Coronary artery (tissue), 2 donors: Measurements from ENCODE around the gene LPIN1.
"Not testable (repeated sequence)": the region's sequence is repeated elsewhere in the genome, so short reads cannot be mapped to it uniquely, and the experiment has no call there.

Source experiments
- DNase-seq: peaks from one replicate; pipeline ENCODE4 v3.0.0-alpha.2; 2017; ENCODE audit warnings: low spot score
- H3K27ac ChIP-seq, 2 donors: fragments of 200-600 bp; sonication (generic); one replicate each; pipeline ENCODE4 v1.5.1; 2016 to 2019
- H3K4me3 ChIP-seq: fragments of 200-600 bp; sonication (generic); 2 replicates; pipeline ENCODE4 v1.5.1; 2016; ENCODE audit warnings: mild to moderate bottlenecking, moderate library complexity
- TF ChIP-seq, protein P1 (sequence below): fragments of 200-600 bp; sonication (generic); IDR thresholded peaks from one replicate; pipeline ENCODE4 v1.5.1; 2019; ENCODE audit warnings: antibody characterized with exemption

Gene LPIN1

GRCh38 chr2:11833601-11834000 lies 87.2 kb downstream of the LPIN1 start:
- no peak overlapping the region for H3K4me3 ChIP-seq
- TF ChIP-seq, protein P1, sequence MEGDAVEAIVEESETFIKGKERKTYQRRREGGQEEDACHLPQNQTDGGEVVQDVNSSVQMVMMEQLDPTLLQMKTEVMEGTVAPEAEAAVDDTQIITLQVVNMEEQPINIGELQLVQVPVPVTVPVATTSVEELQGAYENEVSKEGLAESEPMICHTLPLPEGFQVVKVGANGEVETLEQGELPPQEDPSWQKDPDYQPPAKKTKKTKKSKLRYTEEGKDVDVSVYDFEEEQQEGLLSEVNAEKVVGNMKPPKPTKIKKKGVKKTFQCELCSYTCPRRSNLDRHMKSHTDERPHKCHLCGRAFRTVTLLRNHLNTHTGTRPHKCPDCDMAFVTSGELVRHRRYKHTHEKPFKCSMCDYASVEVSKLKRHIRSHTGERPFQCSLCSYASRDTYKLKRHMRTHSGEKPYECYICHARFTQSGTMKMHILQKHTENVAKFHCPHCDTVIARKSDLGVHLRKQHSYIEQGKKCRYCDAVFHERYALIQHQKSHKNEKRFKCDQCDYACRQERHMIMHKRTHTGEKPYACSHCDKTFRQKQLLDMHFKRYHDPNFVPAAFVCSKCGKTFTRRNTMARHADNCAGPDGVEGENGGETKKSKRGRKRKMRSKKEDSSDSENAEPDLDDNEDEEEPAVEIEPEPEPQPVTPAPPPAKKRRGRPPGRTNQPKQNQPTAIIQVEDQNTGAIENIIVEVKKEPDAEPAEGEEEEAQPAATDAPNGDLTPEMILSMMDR: no peak
- no peak for DNase-seq
- no peak overlapping the region for H3K27ac ChIP-seq

- Histone ChIP-seq H3K27ac (no peak overlapping the region), H3K4me3 (no peak overlapping the region)
- no peak for DNase-seq
- TF ChIP-seq, protein P1: no peak
Observed at GRCh38 chr2:11835403-11835802, 89.0 kb downstream of the LPIN1 start.

DNA sequence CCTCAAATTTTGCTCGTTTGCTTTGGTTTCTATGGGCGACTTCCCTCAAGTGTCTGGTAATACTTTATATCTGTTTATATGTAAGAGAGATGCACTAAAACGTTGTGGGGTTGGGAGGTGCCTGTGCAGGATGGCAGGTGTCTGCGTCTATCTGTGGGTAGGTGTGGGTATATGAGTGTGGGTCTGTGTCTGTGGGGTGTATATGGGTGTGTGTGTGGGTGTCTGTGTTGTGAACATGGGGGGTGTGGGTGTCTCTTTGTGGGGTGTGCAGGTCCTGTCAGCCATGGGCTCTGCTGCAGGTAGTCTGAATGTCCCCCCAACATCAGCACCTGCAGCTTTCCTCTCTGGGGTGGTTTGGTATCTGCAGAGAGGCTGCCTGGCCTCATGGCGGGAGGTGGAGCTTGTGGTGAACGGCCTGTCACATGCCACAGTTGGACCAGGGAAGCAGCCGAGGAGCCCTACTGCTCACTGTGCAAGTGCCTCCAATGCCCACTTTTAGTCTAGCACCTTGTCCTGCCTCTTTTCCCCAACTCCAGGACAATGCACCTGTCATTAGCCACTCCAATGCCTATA lies 90.3 kb downstream of the LPIN1 start:
- TF ChIP-seq, protein P1: no peak
- no peak overlapping the region for H3K27ac ChIP-seq
- no peak for DNase-seq
- H3K4me3 ChIP-seq: no peak overlapping the region

DNA sequence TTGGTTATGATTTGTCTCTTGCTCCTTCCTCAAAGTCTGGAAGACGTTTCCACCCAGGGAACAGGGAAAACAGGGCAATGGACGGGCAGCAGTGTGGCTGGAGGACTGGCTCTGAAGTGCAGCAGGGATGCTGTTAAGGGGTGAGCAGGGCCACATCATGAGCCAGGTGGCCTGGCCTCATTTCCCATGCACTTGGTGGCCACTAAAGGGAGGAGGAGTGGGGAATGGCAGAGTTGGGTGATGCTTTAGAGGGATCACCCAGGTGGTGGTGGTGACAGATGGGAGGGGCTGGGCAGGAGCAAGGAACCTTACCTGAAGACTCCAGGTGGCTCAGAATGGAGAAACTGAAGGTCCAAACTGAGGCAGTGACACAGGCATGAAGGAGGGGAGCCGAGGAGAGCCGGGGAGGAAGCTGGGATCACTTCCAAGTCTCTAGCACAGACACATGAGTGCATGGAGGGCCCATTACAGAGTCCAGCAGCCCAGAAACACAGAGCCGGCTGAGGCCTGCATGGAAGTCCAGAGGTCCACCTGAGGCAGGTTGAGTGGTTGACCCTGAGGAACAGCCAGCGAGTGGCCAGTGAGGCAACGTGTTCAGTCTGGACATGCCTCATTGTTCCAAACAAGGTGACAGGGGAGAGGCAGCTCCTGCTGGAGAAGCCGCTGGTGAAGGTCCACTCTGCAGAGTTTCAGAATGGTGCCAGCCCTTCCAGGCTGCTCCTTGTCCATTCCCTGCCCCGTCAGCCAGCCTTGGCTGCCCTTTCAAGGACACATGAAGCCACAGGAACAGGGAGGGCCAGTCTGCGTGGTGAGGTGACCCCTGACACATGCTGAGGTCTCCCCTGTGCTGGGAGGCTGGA lies 91.7 kb downstream of the LPIN1 start:
- H3K4me3 ChIP-seq: no peak overlapping the region
- DNase-seq: no peak
- TF ChIP-seq, protein P1: no peak
- no peak overlapping the region for H3K27ac ChIP-seq

DNA sequence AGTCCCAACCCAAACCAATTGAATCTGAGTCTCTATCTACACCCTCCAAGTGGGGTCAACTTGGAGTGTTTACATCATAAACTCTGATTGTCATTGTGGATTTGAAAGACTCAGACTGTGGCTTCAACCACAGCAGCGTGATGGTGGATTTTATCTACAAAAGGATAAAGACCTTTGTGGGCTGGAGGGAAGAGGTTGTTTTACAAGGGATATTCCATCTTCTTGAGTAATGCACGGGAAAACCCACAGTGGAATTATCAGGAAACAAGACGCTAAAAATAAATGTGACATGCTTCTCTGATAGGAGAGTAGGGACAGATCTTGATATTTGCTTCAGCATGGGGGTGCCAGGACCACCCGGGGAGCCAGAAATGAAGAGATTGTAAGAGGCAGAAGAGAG lies 93.5 kb downstream of the LPIN1 start:
- TF ChIP-seq, protein P1: no peak
- DNase-seq: no peak
- no peak overlapping the region for H3K4me3 ChIP-seq
- no peak overlapping the region for H3K27ac ChIP-seq

DNA sequence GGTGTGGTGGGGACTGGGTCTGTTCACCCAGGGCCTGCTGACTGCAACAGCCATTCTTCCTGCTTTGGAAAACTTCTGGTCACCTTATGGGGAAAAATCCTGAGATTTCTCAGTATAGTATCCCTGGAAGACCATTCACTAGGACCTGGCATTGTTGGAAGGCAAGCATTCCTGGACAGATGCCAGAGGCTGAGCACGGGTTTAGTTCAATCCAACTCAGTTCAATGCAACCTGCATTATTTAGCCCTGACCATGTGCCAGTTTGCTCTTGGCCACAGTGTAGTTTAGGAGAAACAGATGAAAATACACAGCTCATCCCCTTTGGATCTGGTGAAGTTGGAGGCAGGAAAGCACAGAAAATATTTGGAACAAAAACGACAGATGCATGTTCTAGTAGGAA lies 95.9 kb downstream of the LPIN1 start:
- Histone ChIP-seq H3K27ac (no peak overlapping the region), H3K4me3 (no peak overlapping the region)
- DNase-seq: no peak
- TF ChIP-seq, protein P1: no peak

DNA sequence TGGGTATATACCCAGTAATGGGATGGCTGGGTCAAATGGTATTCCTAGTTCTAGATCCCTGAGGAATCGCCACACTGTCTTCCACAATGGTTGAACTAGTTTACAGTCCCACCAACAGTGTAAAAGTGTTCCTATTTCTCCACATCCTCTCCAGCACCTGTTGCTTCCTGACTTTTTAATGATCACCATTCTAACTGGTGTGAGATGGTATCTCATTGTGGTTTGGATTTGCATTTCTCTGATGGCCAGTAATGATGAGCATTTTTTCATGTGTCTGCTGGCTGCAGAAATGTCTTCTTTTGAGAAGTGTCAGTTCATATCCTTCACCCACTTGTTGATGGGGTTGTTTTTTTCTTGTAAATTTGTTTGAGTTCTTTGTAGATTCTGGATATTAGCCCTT lies 98.4 kb downstream of the LPIN1 start:
- H3K4me3 ChIP-seq, DNase-seq, H3K27ac ChIP-seq: not testable (repeated sequence)

GRCh38 chr2:11847935-11848334 lies 101.5 kb downstream of the LPIN1 start:
- not testable (repeated sequence) for H3K4me3 ChIP-seq, DNase-seq, H3K27ac ChIP-seq
